PC-9 (cell line): ENCODE results near the gene LANCL1. TPM values are rescaled to one million over a fixed set of nuclear protein-coding genes. Genes with fewer than 3 reads are reported as not detected.

Experiments used
- BruUV-seq: library from RNA; stranded (reverse); fragments of 400-500 nt; replicated peaks from 2 replicates; lab custom pipeline; 2021; lab: Mats Ljungman, UMichigan
- CTCF ChIA-PET: fragments of 300-600 bp; sonication (Branson Sonifier 250); formaldehyde crosslinking; loops from one replicate; lab custom pipeline; 2022; ENCODE audit warnings: antibody characterized with exemption; lab: Charles Lee
- POLR2A ChIA-PET: fragments of 300-600 bp; sonication (Branson Sonifier 250); formaldehyde crosslinking; loops from one replicate; lab custom pipeline; 2022; ENCODE audit warnings: antibody characterized with exemption; ENCODE audit not compliant: unreplicated experiment; lab: Charles Lee
- DNase-seq, 2 experiments: peaks; one replicate each; pipeline versions ENCODE4 v3.0.0 to v3.0.0-alpha.2; 2015 to 2022; ENCODE audit warnings: mixed read lengths in 1 of 2
- H2AFZ ChIP-seq: fragments of 200-600 bp; sonication (generic); 2 replicates; pipeline ENCODE4 v1.8.1; 2017; ENCODE audit warnings: antibody characterized with exemption
- H3F3A ChIP-seq: fragments of 200-600 bp; sonication (generic); 2 replicates; pipeline ENCODE4 v1.8.1; 2017; ENCODE audit warnings: antibody characterized with exemption, mild to moderate bottlenecking, low read depth; ENCODE audit not compliant: insufficient read depth
- H3K27ac ChIP-seq: fragments of 200-600 bp; sonication (generic); 2 replicates; pipeline ENCODE4 v1.6.1; 2016; ENCODE audit warnings: mixed run types
- H3K27me3 ChIP-seq: fragments of 200-600 bp; sonication (generic); 2 replicates; pipeline ENCODE4 v1.6.1; 2016; ENCODE audit warnings: low read depth, mixed run types; ENCODE audit not compliant: insufficient read depth
- H3K36me3 ChIP-seq: fragments of 200-600 bp; sonication (generic); 2 replicates; pipeline ENCODE4 v1.6.1; 2016; ENCODE audit warnings: low read depth, mixed run types
- H3K4me1 ChIP-seq: fragments of 200-600 bp; sonication (generic); replicated peaks from 2 replicates; pipeline ENCODE4 v1.6.1; 2016; ENCODE audit warnings: mixed run types; ENCODE audit not compliant: insufficient read depth
- H3K4me2 ChIP-seq: fragments of 200-600 bp; sonication (generic); 2 replicates; pipeline ENCODE4 v1.6.1; 2017; ENCODE audit warnings: mixed run types
- H3K4me3 ChIP-seq: fragments of 200-600 bp; sonication (generic); 2 replicates; pipeline ENCODE4 v1.6.1; 2016; ENCODE audit warnings: mixed run types
- H3K79me2 ChIP-seq: fragments of 200-600 bp; sonication (generic); 2 replicates; pipeline ENCODE4 v1.6.1; 2017; ENCODE audit warnings: low read depth, mixed run types
- H3K9me2 ChIP-seq: fragments of 200-600 bp; sonication (generic); 2 replicates; pipeline ENCODE4 v1.8.1; 2017; ENCODE audit warnings: mild to moderate bottlenecking; ENCODE audit not compliant: insufficient read depth
- H3K9me3 ChIP-seq: fragments of 200-600 bp; sonication (generic); 2 replicates; pipeline ENCODE4 v1.8.1; 2016; ENCODE audit warnings: low read depth; ENCODE audit not compliant: insufficient read depth
- H4K20me1 ChIP-seq: fragments of 200-600 bp; sonication (generic); 2 replicates; pipeline ENCODE4 v1.8.1; 2017; ENCODE audit not compliant: insufficient read depth
- CTCF ChIP-seq: fragments of 200-600 bp; sonication (generic); conservative IDR thresholded peaks from 2 replicates; pipeline ENCODE4 v1.6.1; 2017; ENCODE audit warnings: mixed run types, antibody characterized with exemption, mild to moderate bottlenecking, moderate library complexity
- EZH2 ChIP-seq: fragments of 200-600 bp; sonication (generic); IDR thresholded peaks from 2 replicates; pipeline ENCODE4 v1.8.0; 2017; ENCODE audit warnings: antibody characterized with exemption, low read depth
- intact Hi-C: fragments of 100-400 bp; cut with micrococcal nuclease; formaldehyde crosslinking; loops from one replicate; pipeline ENCODE4 v1.10.0; 2022; ENCODE audit not compliant: unreplicated experiment
- total RNA-seq: library from RNA; stranded (reverse); gene quantifications from 2 replicates; pipeline ENCODE4 v1.2.3, GENCODE V29; 2021

The LANCL1 gene
- total RNA-seq, 1 experiment from 2014 or later: 33.7 TPM

- intact Hi-C loops: no loop called here
- Histone ChIP-seq H3K9me3 (no peaks in the 10 kb centered on the region), H4K20me1 (no peaks in the 10 kb centered on the region), H2AFZ (no peak overlapping the region), H3K4me2 (no peak overlapping the region), H3K4me3 (no peak overlapping the region), H3K9me2 (no peaks in the 10 kb centered on the region), H3K4me1 (no peaks in the 10 kb centered on the region), H3K36me3 (no peaks in the 10 kb centered on the region), H3K27me3 (no peaks in the 10 kb centered on the region), H3K27ac (no peak overlapping the region), H3K79me2 (no peaks in the 10 kb centered on the region), H3F3A (no peaks in the 10 kb centered on the region)
- TF ChIP-seq EZH2 (no peak), CTCF (no peak)
- DNase-seq: no peak
- CTCF ChIA-PET: no interaction called here
- BruUV-seq: no TSS peak
- POLR2A ChIA-PET: no interaction called here
These were observed 33.0 kb downstream of the LANCL1 start for GRCh38 chr2:210443527-210443926.

GRCh38 chr2:210442878-210443277 is 33.7 kb downstream of the LANCL1 start:
- no peak for DNase-seq
- no TSS peak for BruUV-seq
- no peak overlapping the region for H3K4me3 ChIP-seq
- CTCF ChIA-PET: no interaction called here
- H3K79me2 ChIP-seq: no peaks in the 10 kb centered on the region
- no peaks in the 10 kb centered on the region for H3F3A ChIP-seq
- intact Hi-C loops: no loop called here
- H2AFZ ChIP-seq: no peak overlapping the region
- H3K36me3 ChIP-seq: no peaks in the 10 kb centered on the region
- POLR2A ChIA-PET: no interaction called here
- H3K9me3 ChIP-seq: no peaks in the 10 kb centered on the region
- no peak overlapping the region for H3K4me2 ChIP-seq
- H3K27me3 ChIP-seq: no peaks in the 10 kb centered on the region
- H3K9me2 ChIP-seq: no peaks in the 10 kb centered on the region
- H3K4me1 ChIP-seq: no peaks in the 10 kb centered on the region
- H3K27ac ChIP-seq: no peak overlapping the region
- TF ChIP-seq CTCF: no peak
- TF ChIP-seq EZH2: no peak
- H4K20me1 ChIP-seq: no peaks in the 10 kb centered on the region

- H3K27me3 ChIP-seq: no peaks in the 10 kb centered on the region
- H4K20me1 ChIP-seq: no peaks in the 10 kb centered on the region
- no peak overlapping the region for H3K27ac ChIP-seq
- H3K79me2 ChIP-seq: no peaks in the 10 kb centered on the region
- H3K4me1 ChIP-seq: no peaks in the 10 kb centered on the region
- H3K36me3 ChIP-seq: no peaks in the 10 kb centered on the region
- H3K4me2 ChIP-seq: no peak overlapping the region
- TF ChIP-seq EZH2 (no peak), CTCF (no peak)
- H3F3A ChIP-seq: no peaks in the 10 kb centered on the region
- H2AFZ ChIP-seq: no peak overlapping the region
- no peaks in the 10 kb centered on the region for H3K9me2 ChIP-seq
- no peak for DNase-seq
- ChIA-PET POLR2A (no interaction called here), CTCF (no interaction called here)
- H3K4me3 ChIP-seq: no peak overlapping the region
- no TSS peak for BruUV-seq
- no peaks in the 10 kb centered on the region for H3K9me3 ChIP-seq
- intact Hi-C loops: no loop called here
These were observed 34.1 kb downstream of the LANCL1 start for GRCh38 chr2:210442457-210442856.
